Osteocyte (in vitro differentiated cells): ENCODE measurements around the gene CDCP1. TPM values are rescaled to one million over a fixed set of nuclear protein-coding genes. Genes with fewer than 3 reads are reported as not detected.

Source experiments
- DNase-seq: peaks from one replicate; pipeline ENCODE4 v3.0.0; 2021; ENCODE audit warnings: mixed read lengths; ENCODE audit not compliant: unreplicated experiment; ENCODE audit errors: extremely low spot score
- H3K27ac Mint-ChIP-seq: one replicate; pipeline ENCODE4 v1.8.0; 2021; ENCODE audit warnings: mild to moderate bottlenecking, mixed read lengths; ENCODE audit not compliant: unreplicated experiment
- H3K27me3 Mint-ChIP-seq: one replicate; pipeline ENCODE4 v1.8.0; 2021; ENCODE audit warnings: mixed read lengths; ENCODE audit not compliant: unreplicated experiment
- H3K36me3 Mint-ChIP-seq: one replicate; pipeline ENCODE4 v1.8.0; 2021; ENCODE audit warnings: mixed read lengths; ENCODE audit not compliant: unreplicated experiment
- H3K4me1 Mint-ChIP-seq: one replicate; pipeline ENCODE4 v1.8.0; 2021; ENCODE audit warnings: mixed read lengths; ENCODE audit not compliant: unreplicated experiment
- H3K4me3 Mint-ChIP-seq: one replicate; pipeline ENCODE4 v1.8.0; 2021; ENCODE audit warnings: mild to moderate bottlenecking, moderate library complexity, mixed read lengths; ENCODE audit not compliant: unreplicated experiment
- H3K9me3 Mint-ChIP-seq: one replicate; pipeline ENCODE4 v1.8.0; 2021; ENCODE audit warnings: mixed read lengths; ENCODE audit not compliant: unreplicated experiment
- CTCF ChIP-seq: fragments of 200-600 bp; sonication (generic); IDR thresholded peaks from 2 replicates; pipeline ENCODE4 v1.5.0; 2021; ENCODE audit warnings: antibody characterized with exemption, mild to moderate bottlenecking, moderate library complexity
- total RNA-seq: library from RNA; stranded (reverse); gene quantifications from 2 replicates; pipeline ENCODE4 v1.2.1, GENCODE V29; 2021

Gene CDCP1
- total RNA-seq, 1 donor from 2014 or later = 2.3 TPM

- Mint-ChIP-seq H3K36me3 (no peaks in the 10 kb centered on the region), H3K9me3 (peaks cover under 1% of the 10 kb centered on the region)
- TF ChIP-seq CTCF = no peak
Measured at GRCh38 chr3:45171283-45171682, 25.1 kb upstream of the CDCP1 start.

GRCh38 chr3:45170096-45170495 lies 23.9 kb upstream of the CDCP1 start:
- Mint-ChIP-seq H3K27ac (peak overlapping the region; percentile 91), H3K4me3 (no peak overlapping the region), H3K4me1 (peaks cover 70% of the 10 kb centered on the region), H3K9me3 (peaks cover 5% of the 10 kb centered on the region), H3K36me3 (no peaks in the 10 kb centered on the region), H3K27me3 (no peaks in the 10 kb centered on the region)
- DNase-seq = no peak
- TF ChIP-seq CTCF = no peak

More at GRCh38 chr3:45171283-45171682, 25.1 kb upstream of the CDCP1 start:
- H3K4me3 Mint-ChIP-seq = no peak overlapping the region
- DNase-seq = no peak
- H3K4me1 Mint-ChIP-seq = peaks cover 62% of the 10 kb centered on the region
- no peaks in the 10 kb centered on the region for H3K27me3 Mint-ChIP-seq
- H3K27ac Mint-ChIP-seq = peak overlapping the region; percentile 91

GRCh38 chr3:45169125-45169904 lies 23.1 kb upstream of the CDCP1 start:
- DNase-seq = no peak
- peaks cover 5% of the 10 kb centered on the region for H3K9me3 Mint-ChIP-seq
- peak overlapping the region; percentile 91 for H3K27ac Mint-ChIP-seq
- no peak for TF ChIP-seq CTCF
- peaks cover 65% of the 10 kb centered on the region for H3K4me1 Mint-ChIP-seq
- no peak overlapping the region for H3K4me3 Mint-ChIP-seq
- H3K36me3 Mint-ChIP-seq = no peaks in the 10 kb centered on the region
- no peaks in the 10 kb centered on the region for H3K27me3 Mint-ChIP-seq

- no peaks in the 10 kb centered on the region for H3K27me3 Mint-ChIP-seq
- no peak overlapping the region for H3K4me3 Mint-ChIP-seq
- DNase-seq = no peak
- no peak for TF ChIP-seq CTCF
- H3K4me1 Mint-ChIP-seq = peaks cover 58% of the 10 kb centered on the region
- peaks cover 5% of the 10 kb centered on the region for H3K9me3 Mint-ChIP-seq
- peak overlapping the region; percentile 99 for H3K27ac Mint-ChIP-seq
- H3K36me3 Mint-ChIP-seq = no peaks in the 10 kb centered on the region
Measured at GRCh38 chr3:45168451-45168850, 22.3 kb upstream of the CDCP1 start.

- no peaks in the 10 kb centered on the region for H3K36me3 Mint-ChIP-seq
- peaks cover 58% of the 10 kb centered on the region for H3K4me1 Mint-ChIP-seq
- H3K4me3 Mint-ChIP-seq = peak overlapping the region; percentile 9
- no peaks in the 10 kb centered on the region for H3K27me3 Mint-ChIP-seq
- peaks cover 5% of the 10 kb centered on the region for H3K9me3 Mint-ChIP-seq
- DNase-seq = peak; percentile 96
- peak overlapping the region; percentile 99 for H3K27ac Mint-ChIP-seq
- TF ChIP-seq CTCF = no peak
Measured at GRCh38 chr3:45167011-45167911, 21.1 kb upstream of the CDCP1 start.
